GM19463 (cell line): Measurements from ENCODE around the gene TPM1.

ENCODE experiments used
- ATAC-seq: cut with Tn5 transposase; IDR thresholded peaks from one replicate; pipeline ENCODE4 v1.9.1; 2021; ENCODE audit warnings: mild to moderate bottlenecking, moderate library complexity; ENCODE audit not compliant: unreplicated experiment

The TPM1 gene

GRCh38 chr15:63052961-63053698, 10.6 kb downstream of the TPM1 start:
- no peak for ATAC-seq

GRCh38 chr15:63054281-63054683, 11.7 kb downstream of the TPM1 start:
- ATAC-seq: no peak

GRCh38 chr15:63054985-63055384, 12.4 kb downstream of the TPM1 start:
- no peak for ATAC-seq

GRCh38 chr15:63056829-63057228, 14.3 kb downstream of the TPM1 start:
- ATAC-seq: no peak

- ATAC-seq: no peak
Observed at GRCh38 chr15:63057468-63058345, 15.2 kb downstream of the TPM1 start.

GRCh38 chr15:63059075-63059474, 16.5 kb downstream of the TPM1 start:
- no peak for ATAC-seq

GRCh38 chr15:63059573-63060216, 17.1 kb downstream of the TPM1 start:
- no peak for ATAC-seq

GRCh38 chr15:63060699-63061098, 18.2 kb downstream of the TPM1 start:
- no peak for ATAC-seq

- no peak for ATAC-seq
Observed at GRCh38 chr15:63061975-63062374, 19.4 kb downstream of the TPM1 start.

GRCh38 chr15:63063164-63063756, 20.7 kb downstream of the TPM1 start:
- ATAC-seq: no peak

GRCh38 chr15:63063877-63064409, 21.4 kb downstream of the TPM1 start:
- no peak for ATAC-seq

- ATAC-seq: no peak
Observed at GRCh38 chr15:63065262-63066221, 23.0 kb downstream of the TPM1 start.

- ATAC-seq: no peak
Observed at GRCh38 chr15:63066272-63066671, 23.7 kb downstream of the TPM1 start.

- ATAC-seq: no peak
Observed at GRCh38 chr15:63067306-63067705, 24.8 kb downstream of the TPM1 start.

- ATAC-seq: no peak
Observed at GRCh38 chr15:63067976-63068743, 25.6 kb downstream of the TPM1 start.

- no peak for ATAC-seq
Observed at GRCh38 chr15:63069616-63070090, 27.1 kb downstream of the TPM1 start.

GRCh38 chr15:63070681-63071129, 28.2 kb downstream of the TPM1 start:
- ATAC-seq: no peak

GRCh38 chr15:63071288-63071909, 28.9 kb downstream of the TPM1 start:
- ATAC-seq: no peak
